Right lobe of liver (tissue), 6 donors: ENCODE results near the gene MYOC. TPM values are rescaled to one million over a fixed set of nuclear protein-coding genes. Genes with fewer than 3 reads are reported as not detected.

Source experiments
- ATAC-seq, 4 donors: fragments of 200-7000 bp; cut with Tn5 transposase; one replicate each; pipeline ENCODE4 v1.9.1; 2020; ENCODE audit warnings: mild to moderate bottlenecking in 4 of 4, moderate library complexity in 4 of 4
- DNase-seq, 3 donors: peaks; one replicate each; pipeline ENCODE4 v3.0.0-alpha.2; 2020
- H3K27ac ChIP-seq, 3 donors: fragments of 200-600 bp; one replicate each; pipeline ENCODE4 v1.8.0; 2022
- H3K27me3 ChIP-seq, 2 donors: fragments of 200-600 bp; one replicate each; pipeline ENCODE4 v1.8.0; 2022
- H3K36me3 ChIP-seq, 4 donors: fragments of 200-600 bp; sonication (generic) in 1 of 4; one replicate each; pipeline versions ENCODE4 v1.5.1 to v1.8.0; 2017 to 2022; ENCODE audit warnings: control low read depth in 1 of 4
- H3K4me1 ChIP-seq, 4 donors: fragments of 200-600 bp; sonication (generic) in 1 of 4; one replicate each; pipeline versions ENCODE4 v1.5.1 to v1.8.0; 2017 to 2022; ENCODE audit warnings: control low read depth in 1 of 4
- H3K4me3 ChIP-seq, 3 donors: fragments of 200-600 bp; one replicate each; pipeline ENCODE4 v1.8.0; 2022
- H3K9me3 ChIP-seq, 4 donors: fragments of 200-600 bp; sonication (generic) in 1 of 4; one replicate each; pipeline versions ENCODE4 v1.5.1 to v1.8.0; 2017 to 2022; ENCODE audit warnings: control low read depth in 1 of 4
- POLR2A ChIP-seq: fragments of 450-650 bp; IDR thresholded peaks from one replicate; pipeline ENCODE4 v1.6.1; 2017; ENCODE audit warnings: antibody characterized with exemption, mild to moderate bottlenecking
- WGBS: methylation state at CpG from one replicate; pipeline ENCODE4 v1.1.6; 2018; ENCODE audit warnings: low coverage, low lambda C conversion rate; ENCODE audit not compliant: insufficient coverage; ENCODE audit errors: missing lambda C conversion rate; 5-methylcytosine and 5-hydroxymethylcytosine counted together
- intact Hi-C, 2 donors: fragments of 100-400 bp; cut with DNase I; formaldehyde crosslinking; loops; one replicate each; pipeline versions ENCODE4 v1.11.2 to v1.14.1; 2022
- total RNA-seq, 6 experiments: library from RNA; depleted of rRNA in 2 of 6; stranded (reverse); fragments of >200 nt in 2 of 6; fragmentation: NEBNext Ultra II Directional in 3 of 6; extraction: Animal tissue kit (Norgen Biotek cat#: 25700) in 3 of 6; gene quantifications; one replicate each; pipeline versions ENCODE4 v1.1.0 to v1.2.4, GENCODE V29; 2016 to 2023
- TF ChIP-seq, protein P1 (sequence below), 4 donors: fragments of 200-600 bp in 3 of 4; fragments of 450-650 bp in 1 of 4; IDR thresholded peaks; one replicate each; pipeline versions ENCODE4 v1.5.1 to v1.8.0; 2016 to 2022; ENCODE audit warnings: antibody characterized with exemption in 4 of 4, mild to moderate bottlenecking in 2 of 4
- donor health status: DM: no; HTN: yes; CAD: no.
- donor health status: DM: no; HTN: no; CAD: no.
- donor health status: DM: no; HTN: no; CAD: no.
- donor health status: DM: no; HTN: yes; CAD: no.
- donor health status: DM: no; HTN: yes; CAD: no.

Gene MYOC
- total RNA-seq, 6 experiments from 2014 or later, result not detected

DNA sequence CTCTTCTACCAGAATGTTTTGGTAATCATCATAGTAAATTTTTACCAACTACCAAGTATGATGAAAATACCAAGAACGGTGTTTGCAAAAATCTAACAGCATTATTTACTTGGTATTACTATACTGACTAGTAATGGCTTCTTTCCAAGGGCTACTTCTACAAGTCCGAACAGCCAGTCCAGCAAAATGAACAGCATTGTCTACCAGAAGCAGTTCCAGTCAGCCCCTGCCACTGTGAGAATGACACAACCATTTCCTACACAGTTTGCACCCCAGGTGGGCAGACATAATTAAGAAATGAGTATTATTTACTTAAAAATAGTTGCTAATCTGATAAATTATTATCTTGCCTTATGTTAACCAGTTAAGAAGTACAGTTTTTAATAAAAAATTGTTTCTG is 64.3 kb downstream of the MYOC start:
- ATAC-seq (no peak), DNase-seq (no peak)
- no peak for TF ChIP-seq POLR2A
- TF ChIP-seq, protein P1, sequence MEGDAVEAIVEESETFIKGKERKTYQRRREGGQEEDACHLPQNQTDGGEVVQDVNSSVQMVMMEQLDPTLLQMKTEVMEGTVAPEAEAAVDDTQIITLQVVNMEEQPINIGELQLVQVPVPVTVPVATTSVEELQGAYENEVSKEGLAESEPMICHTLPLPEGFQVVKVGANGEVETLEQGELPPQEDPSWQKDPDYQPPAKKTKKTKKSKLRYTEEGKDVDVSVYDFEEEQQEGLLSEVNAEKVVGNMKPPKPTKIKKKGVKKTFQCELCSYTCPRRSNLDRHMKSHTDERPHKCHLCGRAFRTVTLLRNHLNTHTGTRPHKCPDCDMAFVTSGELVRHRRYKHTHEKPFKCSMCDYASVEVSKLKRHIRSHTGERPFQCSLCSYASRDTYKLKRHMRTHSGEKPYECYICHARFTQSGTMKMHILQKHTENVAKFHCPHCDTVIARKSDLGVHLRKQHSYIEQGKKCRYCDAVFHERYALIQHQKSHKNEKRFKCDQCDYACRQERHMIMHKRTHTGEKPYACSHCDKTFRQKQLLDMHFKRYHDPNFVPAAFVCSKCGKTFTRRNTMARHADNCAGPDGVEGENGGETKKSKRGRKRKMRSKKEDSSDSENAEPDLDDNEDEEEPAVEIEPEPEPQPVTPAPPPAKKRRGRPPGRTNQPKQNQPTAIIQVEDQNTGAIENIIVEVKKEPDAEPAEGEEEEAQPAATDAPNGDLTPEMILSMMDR (IDR thresholded peaks at IDR 0.05), result no peak
- intact Hi-C loops, result loop anchor here in 1 of 2 donors (10.0 kb wide), 1 partner anchor 53 kb away; no protein-coding TSS in a partner anchor
- Histone ChIP-seq H3K36me3 (peaks cover 0 to 82% (median 31%) of the 10 kb centered on the region in 4 donors), H3K4me3 (no peak overlapping the region), H3K4me1 (no peaks in the 10 kb centered on the region), H3K9me3 (no peaks in the 10 kb centered on the region), H3K27ac (no peak overlapping the region), H3K27me3 (no peaks in the 10 kb centered on the region)
- 83% methylated on average over 2 of the region's 2 CpGs for WGBS

DNA sequence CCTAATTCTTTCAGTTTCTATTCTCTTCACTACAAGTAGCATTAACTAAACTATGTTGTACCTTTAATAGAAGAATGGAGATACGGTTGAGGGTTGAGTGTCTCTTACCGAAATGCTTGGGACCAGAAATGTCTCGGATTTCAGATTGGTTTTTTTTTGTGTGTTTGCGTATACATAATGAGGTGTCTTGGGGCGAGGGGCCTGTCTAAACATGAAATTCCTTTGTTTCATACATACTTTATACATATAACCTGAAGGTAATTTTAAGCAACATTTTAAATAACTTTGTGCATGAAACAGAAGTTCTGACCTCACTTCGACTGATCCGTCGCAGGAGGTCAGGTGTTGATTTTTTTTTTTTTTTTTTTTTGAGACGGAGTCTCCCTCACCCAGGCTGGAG is 66.8 kb downstream of the MYOC start:
- no peaks in the 10 kb centered on the region for H3K9me3 ChIP-seq
- H3K4me3 ChIP-seq, result no peak overlapping the region
- ATAC-seq (no peak), DNase-seq (no peak)
- H3K36me3 ChIP-seq, result peaks cover 0 to 69% (median 27%) of the 10 kb centered on the region in 4 donors
- 95% methylated on average over 8 of the region's 9 CpGs for WGBS
- no peak overlapping the region for H3K27ac ChIP-seq
- H3K27me3 ChIP-seq, result no peaks in the 10 kb centered on the region
- TF ChIP-seq POLR2A, result no peak
- intact Hi-C loops, result loop anchor here in 1 of 2 donors (10.0 kb wide), 1 partner anchor 51 kb away; no protein-coding TSS in a partner anchor
- H3K4me1 ChIP-seq, result no peaks in the 10 kb centered on the region

Other genes with a start within 250 kb of the MYOC start
- gene PRRC2C, start 167.2 kb downstream of the MYOC start, total RNA-seq, result 10 to 100 TPM; 39.1 to 59.9 (median 48.5) TPM
- gene MYOCOS, start 30.4 kb downstream of the MYOC start, total RNA-seq, result not detected
- gene VAMP4, start 89.4 kb upstream of the MYOC start, total RNA-seq, result 1 to 10 TPM; 3.9 to 7.9 (median 6.0) TPM
- 10 to 100 TPM in 5 of 6 experiments, 1 to 10 TPM in 1; 8.9 to 14.4 (median 11.9) TPM for gene METTL13, start 129.0 kb upstream of the MYOC start, total RNA-seq
- gene DNM3, start 188.8 kb upstream of the MYOC start, total RNA-seq, result under 1 TPM; 0.29 to 0.92 (median 0.43) TPM